HG02840 (cell line): Measurements from ENCODE around the gene ARHGAP6.

Experiments
- ATAC-seq: cut with Tn5 transposase; IDR thresholded peaks from one replicate; pipeline ENCODE4 v1.9.1; 2021; ENCODE audit warnings: mild to moderate bottlenecking, moderate library complexity, moderate number of reproducible peaks; ENCODE audit not compliant: unreplicated experiment, low FRiP score

The ARHGAP6 gene

DNA sequence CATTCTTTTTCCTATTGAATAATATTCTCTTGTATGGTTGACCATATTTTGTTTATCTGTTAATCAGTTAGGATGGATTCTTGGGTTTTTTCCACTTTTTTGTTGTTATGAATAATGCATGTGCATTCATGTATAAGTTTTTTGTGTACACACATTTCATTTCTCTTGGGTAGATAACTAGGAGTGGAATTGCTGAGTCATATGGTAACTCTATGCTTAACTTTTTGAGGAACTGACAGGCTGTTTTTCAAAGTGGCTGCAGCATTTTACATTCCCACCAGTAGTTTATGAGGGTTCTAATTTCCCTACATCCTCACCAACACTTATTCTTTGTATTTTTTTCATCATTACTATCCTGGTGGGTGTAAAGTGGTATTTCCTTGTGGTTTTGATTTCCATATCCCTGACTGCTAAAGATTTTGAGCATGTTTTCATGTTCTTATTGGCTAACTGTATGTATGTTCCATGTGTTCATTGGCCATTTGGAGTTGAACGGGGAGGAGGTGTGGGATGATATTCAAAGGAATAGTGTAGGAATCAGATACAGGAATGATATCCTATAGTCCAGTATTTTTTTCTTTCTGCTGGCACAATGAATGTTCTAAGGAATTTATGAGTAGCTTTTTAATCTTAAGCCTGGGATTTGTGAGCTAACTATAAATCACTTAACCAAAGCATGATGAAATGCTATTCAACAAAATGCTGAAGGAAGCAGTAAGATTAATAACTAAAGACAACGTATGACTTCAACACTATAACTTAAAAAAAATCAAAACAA is 258.2 kb downstream of the ARHGAP6 start:
- no peak for ATAC-seq

DNA sequence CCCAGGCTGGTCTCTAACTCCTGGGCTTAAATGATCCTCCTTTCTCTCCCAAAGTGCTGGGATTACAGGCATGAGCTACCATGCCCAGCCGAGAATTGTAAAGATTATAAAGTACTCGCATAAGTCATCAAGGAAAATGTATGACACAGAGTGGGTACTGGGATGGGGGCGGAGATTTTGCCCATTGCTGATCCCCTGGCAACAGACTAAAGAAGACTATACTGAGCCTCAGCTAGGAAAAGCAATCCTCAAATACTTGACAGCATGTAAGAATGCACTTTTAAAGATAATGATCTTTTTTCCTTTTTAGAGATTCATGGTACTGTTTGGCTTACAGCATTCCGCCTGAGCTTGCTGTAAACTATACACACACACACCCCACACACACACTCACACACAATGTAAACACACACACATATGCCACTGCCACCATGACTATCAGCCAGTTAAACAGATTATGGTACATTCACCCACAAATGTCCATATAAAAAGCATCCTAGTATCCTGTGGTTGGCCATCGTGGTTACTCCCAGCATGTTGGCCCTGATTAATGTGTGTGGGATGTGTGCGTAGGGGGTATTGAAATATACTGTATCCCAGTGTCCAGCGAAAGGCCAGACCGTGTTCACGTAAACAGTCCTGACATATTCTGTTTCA is 259.5 kb downstream of the ARHGAP6 start:
- no peak for ATAC-seq

DNA sequence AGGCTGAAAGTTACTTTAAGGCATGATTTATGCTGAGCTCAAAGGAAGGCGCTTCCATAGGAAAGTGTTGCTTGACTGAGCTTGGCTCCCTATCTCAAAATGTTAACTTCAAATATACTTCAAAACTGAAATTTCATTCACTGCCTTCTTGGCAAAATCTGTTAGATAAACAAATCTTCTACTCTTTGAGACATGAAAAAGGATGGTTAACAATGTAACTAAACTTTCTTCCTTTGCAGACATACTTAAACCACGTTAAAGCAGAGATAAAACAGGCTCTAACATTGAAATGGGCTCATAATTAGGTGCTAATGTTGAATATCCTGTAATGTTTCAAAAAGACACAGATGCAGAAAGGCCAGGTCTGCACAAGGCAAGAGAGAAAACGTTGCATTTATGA is 262.1 kb downstream of the ARHGAP6 start:
- ATAC-seq, result no peak

DNA sequence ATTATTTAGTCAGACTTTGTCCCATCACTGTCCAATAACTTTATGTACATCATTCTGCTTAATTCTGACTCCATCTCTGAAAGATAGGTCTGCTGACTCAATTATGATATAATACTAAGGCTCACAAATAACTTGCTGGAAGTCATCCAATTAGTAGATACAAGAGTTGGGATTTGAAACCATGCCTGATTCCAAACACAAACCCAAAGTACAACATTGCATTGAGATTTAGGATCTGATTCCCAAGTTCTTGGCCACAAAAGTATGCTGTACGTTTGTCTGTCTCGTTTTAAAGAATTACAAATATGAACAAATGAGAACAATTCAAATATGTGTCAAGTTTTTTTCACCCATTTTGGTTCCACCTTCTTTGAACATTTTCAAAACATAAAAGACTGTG is 263.8 kb downstream of the ARHGAP6 start:
- ATAC-seq, result no peak

DNA sequence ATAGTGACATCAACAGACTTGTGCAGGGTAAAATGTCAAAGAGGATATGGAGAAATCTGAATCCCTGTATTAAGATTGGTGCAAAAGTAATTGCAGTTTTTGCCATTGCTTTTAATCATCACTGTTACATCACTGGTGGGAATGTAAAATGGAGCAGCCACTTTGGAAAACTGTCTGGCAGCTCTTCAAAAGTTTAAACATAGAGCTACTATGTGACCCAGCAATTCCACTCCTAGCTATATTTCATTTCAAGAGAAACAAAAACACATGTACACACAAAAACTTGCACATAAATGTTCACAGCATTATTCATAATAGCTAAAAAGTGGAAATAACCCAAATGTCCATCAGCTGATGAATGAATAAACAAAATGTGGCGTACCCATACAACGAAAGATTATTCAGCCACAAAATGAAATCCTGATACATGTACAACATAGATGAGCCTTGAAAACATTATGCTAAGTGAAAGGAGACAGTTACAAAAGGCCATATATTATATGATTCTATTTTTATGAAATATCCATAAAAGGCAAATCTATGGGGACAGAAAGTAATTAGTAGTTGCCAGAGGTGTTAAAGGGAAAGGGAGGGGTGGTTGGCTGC is 266.1 kb downstream of the ARHGAP6 start:
- ATAC-seq, result no peak

DNA sequence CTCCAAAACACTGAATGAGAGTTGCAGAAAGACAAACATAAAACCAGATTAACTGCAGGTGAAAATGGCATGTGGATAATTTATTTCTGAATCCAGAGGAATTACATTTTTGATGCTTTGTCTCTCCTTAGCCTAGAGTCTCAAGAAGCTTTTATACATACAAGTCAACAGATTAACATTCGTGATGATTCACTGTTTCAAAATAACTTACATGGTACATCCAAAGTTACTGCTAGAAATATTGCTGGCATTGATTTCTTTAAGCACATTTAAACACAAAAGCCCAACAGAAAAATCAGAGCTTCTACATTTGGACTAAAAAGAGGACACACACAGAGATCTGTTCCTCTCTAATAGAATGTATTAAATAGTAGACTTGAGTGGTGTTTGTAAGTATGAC is 266.9 kb downstream of the ARHGAP6 start:
- ATAC-seq, result no peak

DNA sequence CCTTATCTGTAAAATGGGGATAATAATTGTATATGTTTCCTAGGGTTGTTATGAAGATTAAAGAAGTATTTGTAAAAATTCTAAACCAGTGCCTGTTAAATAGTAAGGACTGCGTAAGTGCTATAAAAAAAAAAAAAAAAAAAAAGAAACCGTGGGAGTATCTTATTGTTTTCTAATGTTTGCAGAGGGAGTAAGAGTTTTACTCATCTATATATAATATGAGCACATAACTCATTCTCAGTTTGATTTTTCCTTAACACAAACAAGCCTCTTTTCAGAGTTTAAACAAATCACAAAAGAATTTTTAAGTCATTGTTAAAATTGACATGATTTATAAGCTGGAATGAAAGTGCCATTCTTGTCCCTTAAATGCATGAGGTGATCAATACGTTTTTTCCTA is 267.6 kb downstream of the ARHGAP6 start:
- no peak for ATAC-seq

DNA sequence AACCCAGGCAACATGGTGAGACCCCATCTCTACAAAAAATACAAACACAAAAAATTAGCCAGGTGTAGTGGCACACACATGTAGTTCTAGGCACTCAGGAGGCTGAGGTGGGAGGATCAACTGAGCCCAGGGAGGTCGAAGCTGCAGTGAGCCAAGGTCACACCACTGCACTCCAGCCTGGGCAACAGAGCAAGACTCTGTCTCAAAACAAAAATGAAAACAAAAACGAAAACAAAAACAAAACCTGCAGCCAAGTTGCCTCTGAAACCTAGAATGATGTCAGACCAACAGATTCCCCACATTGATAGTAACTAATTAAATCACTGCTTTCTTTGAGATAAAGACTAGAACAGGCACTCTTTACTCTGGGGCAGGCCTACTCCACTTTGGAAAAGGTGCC is 268.0 kb downstream of the ARHGAP6 start:
- no peak for ATAC-seq

DNA sequence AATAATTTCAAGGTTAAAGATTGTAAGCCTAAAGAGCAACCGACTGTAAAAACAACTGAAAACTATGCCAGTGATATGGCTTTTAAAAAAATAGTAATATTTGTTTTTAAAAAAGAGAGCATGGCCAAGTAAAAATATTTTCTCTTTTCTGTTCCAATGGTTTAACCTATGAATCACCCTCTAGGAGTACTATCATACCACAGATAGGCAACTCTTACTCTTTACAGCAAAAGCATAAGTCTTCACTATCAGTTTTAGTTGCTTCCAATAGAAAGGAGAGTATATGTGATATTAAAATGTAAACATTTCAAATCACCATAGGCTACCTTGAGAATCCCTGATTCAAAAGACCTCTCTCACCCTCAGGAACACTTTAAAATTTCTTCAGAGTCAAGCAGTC is 269.9 kb downstream of the ARHGAP6 start:
- no peak for ATAC-seq

DNA sequence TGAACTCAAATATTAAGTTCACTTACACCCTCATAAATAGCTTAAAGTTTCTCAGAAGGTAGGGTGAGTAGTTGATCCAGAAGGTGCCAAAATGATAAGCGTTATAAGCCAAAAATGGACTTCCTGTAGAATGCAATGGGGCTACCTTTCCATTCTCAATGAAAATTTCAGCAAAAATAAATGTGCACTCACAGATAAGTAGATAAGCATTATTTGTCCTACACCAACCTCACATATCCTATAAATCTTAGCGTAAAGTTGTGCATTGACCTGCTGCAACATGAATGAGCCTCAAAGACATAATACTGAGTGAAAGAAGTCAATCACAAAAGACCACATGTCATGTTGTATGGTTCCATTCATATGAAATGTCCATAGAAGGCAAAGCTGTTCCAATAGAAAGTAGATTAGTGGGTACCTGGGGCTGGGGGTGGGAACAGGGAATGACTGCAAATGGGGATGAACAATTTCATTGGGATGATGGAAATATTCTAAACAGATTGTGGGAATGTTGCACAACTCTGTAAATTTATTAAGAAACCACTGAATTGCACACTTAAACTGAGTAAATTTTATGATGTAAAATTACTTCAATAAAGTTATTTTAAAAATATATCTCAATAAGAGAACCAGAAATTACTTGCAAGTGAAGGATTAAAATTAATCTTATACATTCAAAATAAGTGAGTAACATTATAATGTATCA is 271.6 kb downstream of the ARHGAP6 start:
- ATAC-seq, result no peak

DNA sequence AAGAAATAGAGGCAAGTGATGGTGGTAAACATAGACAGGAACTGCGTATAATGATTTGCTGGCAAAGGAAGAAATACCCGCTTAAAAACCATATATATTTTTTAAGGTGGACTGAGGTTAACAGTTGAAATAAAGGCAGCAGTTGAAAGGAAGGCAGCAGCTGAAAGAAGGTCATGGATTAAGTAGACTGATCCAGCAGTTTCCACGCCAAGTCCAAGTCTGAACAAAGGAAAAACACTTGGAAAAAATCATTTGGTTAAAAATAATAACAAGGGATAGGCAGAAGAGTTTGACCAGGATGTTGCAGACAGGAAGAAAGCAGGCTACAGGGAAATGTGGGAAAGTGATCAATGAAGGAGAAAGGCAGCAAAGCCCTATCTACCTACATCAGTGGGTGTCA is 278.9 kb downstream of the ARHGAP6 start:
- no peak for ATAC-seq

DNA sequence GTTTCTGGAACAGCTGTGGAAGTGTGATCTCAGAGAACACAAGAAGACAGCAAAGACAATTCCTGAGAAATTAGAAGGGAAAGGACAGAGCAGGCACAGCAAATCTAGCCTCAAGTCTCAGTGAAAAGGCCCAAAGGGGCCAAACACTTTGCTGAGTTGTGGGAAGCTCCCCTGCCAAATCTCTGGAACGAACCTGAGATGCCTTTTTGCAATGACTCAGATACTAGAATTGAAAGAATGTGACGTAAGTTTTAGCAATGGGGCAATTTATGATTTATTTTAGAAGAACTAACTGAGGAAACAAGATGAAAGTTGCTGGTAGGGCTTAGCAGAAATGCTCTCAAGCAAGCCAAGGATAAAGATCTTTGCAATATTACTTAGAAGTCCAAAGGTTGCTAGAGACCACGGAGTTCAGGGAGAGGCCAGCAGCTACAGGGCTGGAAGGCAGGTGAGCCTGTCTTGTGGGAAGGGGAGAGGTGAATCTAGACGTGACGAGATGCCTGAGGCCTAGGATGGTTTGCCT is 279.7 kb downstream of the ARHGAP6 start:
- no peak for ATAC-seq

DNA sequence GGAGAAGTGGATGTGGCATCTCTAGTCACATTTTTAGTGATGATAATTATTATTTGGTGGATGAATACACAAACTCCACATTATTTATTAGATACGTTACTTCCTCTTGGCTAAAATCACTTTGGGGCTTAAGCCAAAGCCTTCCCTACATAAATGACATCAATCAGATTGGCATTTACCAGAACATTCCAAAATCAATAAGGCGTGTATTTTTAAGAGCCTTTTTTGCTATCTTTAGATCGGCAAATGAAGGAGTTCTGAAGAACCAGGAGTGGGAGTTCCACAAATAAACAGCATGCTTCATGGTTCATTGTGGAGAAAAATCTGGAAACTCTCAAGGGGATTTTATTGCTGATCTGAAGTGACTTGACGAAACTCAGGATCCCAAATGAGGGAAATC is 282.8 kb downstream of the ARHGAP6 start:
- ATAC-seq, result no peak

DNA sequence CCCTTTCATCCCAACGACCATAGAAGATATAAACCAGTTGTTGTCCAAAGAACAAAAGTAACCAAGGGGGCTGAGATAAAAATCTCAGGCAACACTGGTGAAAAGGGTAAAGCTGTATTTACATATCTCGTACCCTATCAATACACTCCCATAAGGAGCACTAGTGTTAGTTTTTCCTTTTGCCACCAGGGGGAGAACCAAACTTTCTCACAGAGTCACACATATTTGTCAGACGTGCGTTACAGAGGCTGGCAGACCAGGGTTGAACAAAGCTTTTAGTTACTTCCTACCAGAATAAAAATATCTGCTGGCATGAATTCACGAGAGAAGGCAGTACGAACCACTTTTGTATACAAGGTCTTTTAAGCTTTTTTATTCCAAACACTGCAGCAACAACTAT is 284.3 kb downstream of the ARHGAP6 start:
- no peak for ATAC-seq

DNA sequence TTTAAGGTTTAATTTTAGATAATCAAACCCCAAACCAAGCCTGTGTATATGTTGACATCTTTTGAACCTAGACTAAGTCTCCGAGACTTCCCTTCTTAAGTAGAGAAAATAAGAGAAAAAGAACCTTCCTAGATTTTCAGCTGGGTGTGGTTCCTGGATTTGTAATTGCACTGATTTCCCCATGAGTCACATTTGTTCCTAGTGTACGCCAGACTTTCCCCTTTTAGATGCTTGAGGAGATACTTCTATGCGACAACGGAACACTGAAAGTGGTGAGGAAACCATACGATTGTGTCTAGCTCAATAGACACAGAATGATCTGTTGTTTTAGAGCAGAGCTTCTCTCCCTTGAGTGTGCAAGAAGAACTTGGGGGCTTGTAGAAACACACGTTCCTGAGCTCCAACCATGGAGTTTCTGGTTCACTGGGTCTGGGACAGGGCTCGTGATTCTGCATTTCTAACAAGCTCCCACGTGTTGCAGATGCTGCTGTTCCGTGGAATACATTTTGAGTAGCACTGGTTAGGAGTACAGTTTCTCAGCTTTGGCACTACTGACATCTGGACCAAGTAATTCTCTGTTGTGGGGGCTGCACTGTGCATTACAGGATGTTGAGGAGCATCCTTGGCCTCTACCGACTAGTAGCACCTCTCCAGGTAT is 285.4 kb downstream of the ARHGAP6 start:
- no peak for ATAC-seq

DNA sequence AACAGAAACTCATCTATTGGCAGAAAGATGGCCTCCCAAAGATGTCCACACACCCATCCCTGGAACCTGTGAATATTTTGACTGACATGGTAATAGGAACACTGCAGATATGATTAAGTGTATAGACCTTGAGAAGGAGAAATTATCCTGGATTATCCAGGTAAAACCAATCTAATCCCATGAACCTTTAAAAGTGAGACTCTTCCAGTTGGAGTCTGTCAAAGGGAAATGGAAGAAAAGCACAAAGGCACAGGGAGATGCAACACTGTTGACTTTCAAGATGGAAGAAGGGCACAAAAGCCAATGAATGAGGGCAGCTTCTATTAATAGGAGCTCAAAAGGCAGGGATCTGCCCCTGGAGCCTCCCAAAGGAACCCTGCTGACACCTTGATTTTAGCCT is 289.6 kb downstream of the ARHGAP6 start:
- no peak for ATAC-seq

DNA sequence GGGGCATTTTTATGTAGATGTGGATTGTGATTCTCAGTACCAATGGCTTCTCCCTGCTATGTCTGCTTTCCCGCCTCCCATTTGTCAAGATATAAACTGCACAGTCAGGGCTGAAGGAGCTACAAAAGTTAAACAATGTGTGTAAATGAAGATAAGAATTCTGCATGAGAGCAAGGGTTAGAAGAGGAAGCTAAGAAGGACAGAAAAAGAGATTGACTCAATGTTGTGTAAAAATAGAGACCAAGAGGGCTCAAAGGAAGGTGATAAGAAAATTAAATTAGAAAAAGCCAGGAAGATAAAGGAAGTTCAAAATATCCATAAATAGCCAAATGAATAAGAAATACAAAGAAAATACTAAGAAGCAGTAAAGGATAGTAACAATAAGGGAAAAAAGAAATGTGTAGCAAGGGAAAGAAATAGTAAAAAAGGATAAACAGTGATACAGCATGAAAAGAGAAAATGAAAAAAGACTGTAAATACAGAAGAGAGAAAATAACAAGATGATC is 290.1 kb downstream of the ARHGAP6 start:
- ATAC-seq, result no peak

DNA sequence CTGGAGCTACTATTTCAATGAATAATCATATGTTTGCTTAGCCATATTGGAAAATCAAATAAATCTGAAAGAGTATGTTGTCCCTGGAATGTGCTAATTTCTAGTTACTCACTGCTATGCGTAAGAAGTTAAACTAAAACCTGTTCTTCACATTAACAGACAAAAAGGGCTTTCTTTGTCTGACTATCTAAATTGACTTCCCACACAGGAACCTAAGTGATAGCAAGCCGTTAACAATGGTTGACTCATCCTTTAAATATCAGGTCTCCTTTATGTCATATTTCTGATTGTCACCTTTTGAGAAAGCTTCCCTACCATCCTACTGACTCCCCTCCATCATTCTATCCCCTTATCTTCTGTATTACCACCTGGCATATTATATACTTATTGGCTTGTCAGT is 291.1 kb downstream of the ARHGAP6 start:
- ATAC-seq, result no peak

DNA sequence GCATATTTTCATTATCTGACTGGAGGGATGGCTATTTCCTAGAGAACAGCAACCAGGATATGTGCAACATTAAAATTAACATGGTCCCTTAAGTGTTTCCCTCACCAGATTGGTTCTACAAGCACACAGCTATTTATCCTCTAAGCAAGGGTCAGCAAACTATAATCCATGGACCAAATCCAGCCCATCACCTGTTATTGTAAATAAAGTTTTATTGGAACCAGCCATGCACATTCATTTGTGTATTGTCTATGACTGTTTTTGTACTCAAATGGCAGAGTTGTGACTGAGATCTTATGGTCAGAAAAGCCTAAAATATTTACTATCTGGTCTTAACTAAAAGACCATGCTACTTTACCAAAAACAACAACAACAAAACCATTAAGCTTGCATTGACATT is 294.6 kb downstream of the ARHGAP6 start:
- no peak for ATAC-seq
